Head of caudate nucleus (tissue), 42 donors: ENCODE measurements around the gene CCDC159.

Experiments
- DNase-seq, 42 donors: peaks; one replicate each; pipeline versions ENCODE4 v3.0.0 to v3.0.0-alpha.2; 2020 to 2021; ENCODE audit warnings: mixed read lengths in 7 of 42
- intact Hi-C: fragments of 100-400 bp; cut with DNase I; formaldehyde crosslinking; loops from one replicate; pipeline ENCODE4 v1.15.0; 2022

Gene CCDC159

GRCh38 chr19:11379857-11380350, 33.6 kb downstream of the CCDC159 start:
- intact Hi-C loops, result loop anchor here (5.0 kb wide), 1 partner anchor 57 kb away; the partner anchor contains the start of genes ODAD3 and PRKCSH
- DNase-seq, result no peak

- intact Hi-C loops, result no loop called here
Measured at GRCh38 chr19:11380653-11381537, 34.6 kb downstream of the CCDC159 start.

GRCh38 chr19:11382898-11383705, 36.8 kb downstream of the CCDC159 start:
- DNase-seq, result peak in 13 of 42 donors; percentile 16 to 59 (median 35)
- intact Hi-C loops, result no loop called here

More at GRCh38 chr19:11380653-11381537, 34.6 kb downstream of the CCDC159 start:
- peak; percentile 91 to 98 (median 96) for DNase-seq

GRCh38 chr19:11383706-11384048, 37.4 kb downstream of the CCDC159 start:
- DNase-seq, result no peak
- intact Hi-C loops, result no loop called here

- DNase-seq, result no peak
- intact Hi-C loops, result no loop called here
Measured at GRCh38 chr19:11384778-11385129, 38.4 kb downstream of the CCDC159 start.

- no peak for DNase-seq
- intact Hi-C loops, result no loop called here
Measured at GRCh38 chr19:11387162-11388034, 41.1 kb downstream of the CCDC159 start.

- no peak for DNase-seq
- intact Hi-C loops, result no loop called here
Measured at GRCh38 chr19:11390359-11390758, 44.0 kb downstream of the CCDC159 start.

- intact Hi-C loops, result no loop called here
- no peak for DNase-seq
Measured at GRCh38 chr19:11390933-11391680, 44.8 kb downstream of the CCDC159 start.

- intact Hi-C loops, result no loop called here
- DNase-seq, result no peak
Measured at GRCh38 chr19:11397089-11397610, 50.8 kb downstream of the CCDC159 start.

GRCh38 chr19:11399667-11400066, 53.3 kb downstream of the CCDC159 start:
- DNase-seq, result no peak
- intact Hi-C loops, result no loop called here

- intact Hi-C loops, result no loop called here
Measured at GRCh38 chr19:11400798-11401197, 54.5 kb downstream of the CCDC159 start.

GRCh38 chr19:11401808-11402543, 55.7 kb downstream of the CCDC159 start:
- intact Hi-C loops, result no loop called here
- DNase-seq, result no peak

More at GRCh38 chr19:11400798-11401197, 54.5 kb downstream of the CCDC159 start:
- no peak for DNase-seq
